Muscle layer of colon (tissue), 2 donors: ENCODE data around the gene CUEDC1.
A peak's percentile ranks its signal among the peaks of the same experiment; 100 is the strongest.

Experiments
- H3K27ac ChIP-seq: one replicate; pipeline ENCODE4 v1.7.0; 2013; ENCODE audit warnings: low read depth, mild to moderate bottlenecking, low read length, moderate library complexity
- H3K27me3 ChIP-seq, 2 donors: one replicate each; pipeline ENCODE4 v1.7.0; 2013; ENCODE audit warnings: low read length in 2 of 2, mild to moderate bottlenecking in 2 of 2; ENCODE audit not compliant: insufficient read depth in 2 of 2, control insufficient read depth in 1 of 2
- H3K36me3 ChIP-seq: one replicate; pipeline ENCODE4 v1.7.0; 2013; ENCODE audit warnings: mild to moderate bottlenecking, low read length; ENCODE audit not compliant: insufficient read depth
- H3K4me1 ChIP-seq: one replicate; pipeline ENCODE4 v1.7.0; 2013; ENCODE audit warnings: mild to moderate bottlenecking, low read length; ENCODE audit not compliant: insufficient read depth
- H3K4me3 ChIP-seq, 2 donors: one replicate each; pipeline ENCODE4 v1.7.0; 2013; ENCODE audit warnings: low read length in 2 of 2, low read depth in 1 of 2, mild to moderate bottlenecking in 1 of 2, moderate library complexity in 1 of 2
- H3K9ac ChIP-seq: one replicate; pipeline ENCODE4 v1.7.0; 2013; ENCODE audit warnings: low read length
- H3K9me3 ChIP-seq: one replicate; pipeline ENCODE4 v1.7.0; 2013; ENCODE audit warnings: mild to moderate bottlenecking, low read length
- donor health status: abdominal sarcoma.
- donor health status: Adenocarcinoma of cecum.

Gene CUEDC1

DNA sequence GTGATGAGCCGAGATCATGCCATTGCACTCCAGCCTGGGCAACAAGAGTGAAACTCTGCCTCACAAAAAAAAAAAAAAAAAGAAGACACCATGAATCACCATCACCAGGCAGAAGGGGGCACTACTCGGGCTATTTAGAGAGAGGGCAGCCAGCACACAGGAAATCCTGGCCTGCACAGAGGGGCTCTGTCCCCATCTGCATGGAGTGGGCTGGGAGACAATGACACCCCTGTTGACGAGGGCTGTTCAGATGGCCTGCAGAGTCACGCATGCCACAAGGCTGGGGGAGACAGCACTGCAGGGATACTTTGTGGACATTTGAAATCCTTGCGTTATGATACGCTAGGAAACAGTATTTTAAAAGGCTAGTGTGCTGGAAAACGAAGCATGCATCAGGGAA, 48.3 kb downstream of the CUEDC1 start:
- Histone ChIP-seq H3K9me3 (no peaks in the 10 kb centered on the region), H3K36me3 (no peaks in the 10 kb centered on the region), H3K4me1 (peaks cover 62% of the 10 kb centered on the region), H3K27ac (peak overlapping the region; percentile 27), H3K9ac (no peak overlapping the region), H3K4me3 (no peak overlapping the region), H3K27me3 (no peaks in the 10 kb centered on the region)

DNA sequence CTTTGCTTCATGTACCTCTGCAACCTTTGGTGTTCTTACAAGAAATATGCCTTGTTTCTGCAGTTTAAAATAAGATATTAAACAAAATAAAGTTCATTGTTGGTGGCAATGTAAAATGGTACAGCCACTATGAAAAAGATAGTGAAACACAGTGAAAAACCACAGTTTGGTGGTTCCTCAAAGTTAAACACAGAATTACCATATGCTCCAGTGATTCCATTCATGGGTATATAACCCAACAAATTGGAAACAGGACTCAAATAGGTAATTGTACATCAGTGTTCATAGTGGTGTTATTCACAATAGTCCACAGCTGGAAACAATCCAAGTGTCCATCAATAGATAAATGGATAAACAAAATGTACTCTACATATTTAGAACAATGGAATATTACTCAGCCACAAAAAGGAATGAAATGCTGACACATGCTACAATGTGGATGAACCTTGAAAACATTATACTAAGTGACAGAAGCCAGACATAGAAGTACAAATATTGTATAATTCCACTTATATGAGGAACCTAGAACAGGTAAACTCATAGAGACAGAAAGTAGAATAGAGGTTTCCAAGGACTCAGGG, 49.2 kb downstream of the CUEDC1 start:
- Histone ChIP-seq H3K36me3 (no peaks in the 10 kb centered on the region), H3K9ac (no peak overlapping the region), H3K4me1 (peaks cover 61% of the 10 kb centered on the region), H3K27me3 (no peaks in the 10 kb centered on the region), H3K27ac (peak overlapping the region; percentile 64), H3K4me3 (no peak overlapping the region), H3K9me3 (no peaks in the 10 kb centered on the region)

DNA sequence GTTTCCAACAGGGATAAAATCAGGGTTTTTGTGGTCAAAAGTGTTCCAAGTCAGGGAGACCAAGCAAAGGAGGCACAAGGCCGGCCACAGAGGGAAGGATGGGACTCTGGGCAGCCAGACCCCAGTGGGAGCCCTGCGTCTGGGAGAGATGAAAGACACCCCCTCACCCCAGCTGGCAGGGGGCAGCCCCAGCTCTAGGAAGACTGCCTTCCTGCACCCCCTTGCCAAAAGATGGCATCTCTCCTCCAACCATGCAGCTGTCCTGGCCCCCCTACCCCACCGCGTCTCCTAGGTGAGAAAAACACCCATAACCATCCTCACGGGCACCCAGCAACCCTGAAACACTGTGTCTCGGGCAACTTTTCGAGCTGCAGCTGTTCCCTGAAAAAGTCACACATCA, 51.3 kb downstream of the CUEDC1 start:
- no peak overlapping the region for H3K9ac ChIP-seq
- peak overlapping the region; percentile 59 for H3K27ac ChIP-seq
- H3K27me3 ChIP-seq, result no peaks in the 10 kb centered on the region
- H3K4me1 ChIP-seq, result peaks cover 70% of the 10 kb centered on the region
- H3K9me3 ChIP-seq, result no peaks in the 10 kb centered on the region
- H3K36me3 ChIP-seq, result no peaks in the 10 kb centered on the region
- peak overlapping the region in 1 of 2 donors; percentile 7 for H3K4me3 ChIP-seq

DNA sequence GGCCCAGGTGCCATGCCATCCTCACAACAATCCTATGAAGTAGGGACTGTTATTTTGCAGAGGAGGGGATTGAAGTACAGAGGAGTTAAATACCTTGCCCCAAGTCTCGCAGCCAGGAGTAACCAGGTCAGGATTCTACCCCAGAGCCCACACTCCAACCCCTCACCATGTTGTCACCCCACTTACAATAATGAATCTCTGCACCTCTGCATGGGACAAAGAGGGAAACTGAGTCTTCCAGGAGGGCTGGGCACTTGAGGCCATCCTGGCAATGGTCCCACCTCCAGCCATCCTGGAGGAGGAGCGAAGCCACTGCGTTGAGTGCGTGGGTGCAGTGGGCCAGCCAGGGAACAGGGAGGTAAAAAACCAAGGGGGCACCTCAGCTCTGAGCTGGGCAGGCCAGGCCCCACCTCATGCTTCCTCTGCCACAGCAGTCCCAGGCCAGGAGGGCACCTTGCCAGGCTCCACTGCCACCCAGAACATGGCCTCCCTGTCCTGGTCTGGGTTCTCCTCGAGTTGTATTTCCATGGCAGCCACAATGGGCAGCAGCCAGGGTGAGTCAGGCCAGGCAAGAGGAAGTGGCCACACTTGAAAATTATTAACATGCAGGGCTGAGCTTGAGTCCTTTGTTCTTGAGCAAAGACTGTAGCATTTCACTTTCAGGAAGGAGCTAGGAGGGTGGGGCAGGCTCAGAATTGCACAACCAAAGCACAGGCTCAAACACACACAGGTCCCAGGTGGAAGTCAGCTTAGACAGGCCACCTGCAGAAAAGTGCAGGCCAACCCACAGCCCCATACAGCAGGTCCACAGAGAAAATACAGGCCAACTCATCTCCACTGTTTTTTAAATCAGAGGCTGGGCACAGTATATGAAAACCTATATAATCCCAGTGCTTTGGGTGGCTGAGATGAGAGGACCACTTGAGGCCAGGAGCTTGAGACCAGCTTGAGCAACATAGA, 52.1 kb downstream of the CUEDC1 start:
- no peaks in the 10 kb centered on the region for H3K36me3 ChIP-seq
- no peak overlapping the region for H3K9ac ChIP-seq
- H3K4me1 ChIP-seq, result peaks cover 79% of the 10 kb centered on the region
- H3K27ac ChIP-seq, result peak overlapping the region; percentile 73
- no peaks in the 10 kb centered on the region for H3K27me3 ChIP-seq
- H3K9me3 ChIP-seq, result no peaks in the 10 kb centered on the region
- peak overlapping the region in 1 of 2 donors; percentile 7 for H3K4me3 ChIP-seq

DNA sequence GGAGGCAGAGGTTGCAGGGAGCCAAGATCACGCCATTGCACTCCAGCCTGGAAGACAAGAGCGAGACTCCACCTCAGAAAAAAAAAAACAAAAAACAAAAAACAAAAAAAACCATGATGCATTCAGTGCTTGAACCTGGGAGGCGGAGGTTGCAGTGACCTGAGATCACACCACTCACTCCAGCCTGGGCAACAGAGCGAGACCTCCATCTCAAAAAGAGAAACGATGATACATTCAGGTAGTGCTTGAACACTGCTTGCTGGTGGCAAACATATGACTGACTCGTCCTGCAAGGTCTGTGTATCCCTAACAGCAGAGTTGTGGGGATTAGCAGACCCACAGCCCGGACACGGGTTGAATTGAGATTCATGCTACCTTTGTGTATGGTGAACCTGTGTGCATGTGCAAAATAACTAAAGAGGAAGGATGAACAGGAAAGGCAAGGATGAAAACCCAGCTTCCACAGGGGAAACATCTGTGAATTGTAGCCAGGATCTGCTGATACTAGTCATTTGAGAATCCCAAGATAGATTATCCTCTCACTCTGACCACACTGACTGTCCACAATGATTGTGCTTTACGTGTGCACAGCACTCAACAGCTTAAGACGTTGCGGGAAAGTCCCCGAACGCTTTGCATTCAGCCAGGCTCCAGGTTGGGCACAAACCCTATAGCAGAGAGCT, 53.0 kb downstream of the CUEDC1 start:
- no peaks in the 10 kb centered on the region for H3K27me3 ChIP-seq
- H3K9me3 ChIP-seq, result no peaks in the 10 kb centered on the region
- peak overlapping the region; percentile 73 for H3K27ac ChIP-seq
- H3K4me3 ChIP-seq, result no peak overlapping the region
- no peaks in the 10 kb centered on the region for H3K36me3 ChIP-seq
- peaks cover 84% of the 10 kb centered on the region for H3K4me1 ChIP-seq
- H3K9ac ChIP-seq, result no peak overlapping the region

DNA sequence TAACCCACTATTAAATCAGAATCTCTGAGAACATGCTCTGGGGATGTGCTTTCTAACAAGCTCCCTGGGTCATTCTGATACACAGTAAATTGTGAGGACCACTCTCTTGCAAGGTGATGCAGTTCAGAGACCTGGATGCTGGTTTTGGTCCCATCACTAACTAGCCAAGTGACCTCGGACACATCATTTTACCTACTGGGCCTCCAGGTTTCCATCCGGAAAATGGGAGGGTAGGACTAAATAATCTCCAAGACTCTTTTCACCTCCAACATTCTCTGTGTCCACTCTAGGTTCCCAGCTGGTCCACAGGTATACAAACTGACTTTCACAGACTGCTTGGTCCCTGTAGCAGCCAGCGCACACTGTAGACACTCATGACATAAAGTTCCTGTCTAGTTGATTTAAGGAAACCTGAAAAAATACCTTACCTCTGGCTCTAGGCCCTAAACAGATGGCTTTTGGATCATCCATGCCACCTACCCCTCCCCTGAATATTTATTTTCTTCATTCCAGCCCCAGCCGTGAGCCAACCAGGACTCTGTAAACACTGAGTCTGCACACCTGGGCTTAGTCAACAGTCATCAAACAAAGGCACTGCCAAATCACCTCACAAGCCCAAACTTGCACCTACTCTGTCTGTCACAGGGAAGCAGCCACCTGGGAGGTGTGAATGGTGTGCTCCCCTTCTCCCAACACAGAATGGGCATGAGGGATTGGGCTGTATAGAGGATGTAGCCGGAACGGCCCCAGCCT, 54.0 kb downstream of the CUEDC1 start:
- Histone ChIP-seq H3K27ac (peak overlapping the region; percentile 43), H3K4me1 (peaks cover 83% of the 10 kb centered on the region)

DNA sequence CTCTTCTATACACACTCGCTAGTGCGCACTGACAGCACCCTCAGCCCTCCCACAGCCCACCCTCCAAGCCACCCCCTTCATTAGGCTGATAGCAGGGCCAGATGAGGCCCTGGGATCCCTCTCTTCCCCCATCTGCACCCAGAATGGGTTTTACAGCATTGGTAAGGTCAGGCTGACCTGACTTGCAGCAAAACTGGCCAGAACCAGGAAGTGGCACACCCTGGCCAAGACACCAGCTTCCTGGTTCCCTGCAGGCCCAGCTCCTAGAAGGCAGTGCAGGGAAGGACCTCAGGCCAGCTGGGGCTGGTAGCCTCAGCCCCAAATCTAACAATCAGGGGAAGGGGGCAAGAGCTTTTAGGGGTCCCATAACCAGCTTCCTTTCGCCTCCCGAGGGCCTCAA, 55.4 kb downstream of the CUEDC1 start:
- no peaks in the 10 kb centered on the region for H3K36me3 ChIP-seq
- peak overlapping the region; percentile 94 for H3K27ac ChIP-seq
- no peaks in the 10 kb centered on the region for H3K9me3 ChIP-seq
- no peak overlapping the region for H3K4me3 ChIP-seq
- H3K9ac ChIP-seq, result peak overlapping the region; percentile 39
- H3K4me1 ChIP-seq, result peaks cover 87% of the 10 kb centered on the region
- no peaks in the 10 kb centered on the region for H3K27me3 ChIP-seq

More for the DNA sequence above, 54.0 kb downstream of the CUEDC1 start:
- H3K27me3 ChIP-seq, result no peaks in the 10 kb centered on the region
- H3K9ac ChIP-seq, result no peak overlapping the region
- H3K4me3 ChIP-seq, result no peak overlapping the region
- H3K9me3 ChIP-seq, result no peaks in the 10 kb centered on the region
- no peaks in the 10 kb centered on the region for H3K36me3 ChIP-seq

DNA sequence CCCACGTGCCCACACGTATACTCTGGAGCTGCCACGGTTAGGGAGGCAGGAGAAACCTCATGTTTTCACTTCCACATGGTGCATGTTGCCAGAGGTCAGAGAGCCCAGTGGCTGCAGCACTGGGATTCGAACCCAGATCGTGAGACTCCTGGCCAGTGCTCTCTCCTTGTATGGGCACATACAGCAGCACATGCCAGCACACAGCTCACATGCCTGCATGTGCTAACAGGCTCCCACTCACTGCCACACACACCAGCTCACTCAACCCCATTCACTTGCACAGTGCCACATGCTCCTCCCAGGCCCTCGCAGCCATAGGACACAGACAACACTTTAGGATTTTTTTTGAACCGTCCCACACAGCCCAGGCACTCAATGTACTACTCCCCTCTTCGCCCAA, 55.8 kb downstream of the CUEDC1 start:
- Histone ChIP-seq H3K9ac (peak overlapping the region; percentile 39), H3K4me3 (no peak overlapping the region), H3K9me3 (no peaks in the 10 kb centered on the region), H3K4me1 (peaks cover 87% of the 10 kb centered on the region), H3K27ac (peak overlapping the region; percentile 94), H3K36me3 (no peaks in the 10 kb centered on the region), H3K27me3 (no peaks in the 10 kb centered on the region)

DNA sequence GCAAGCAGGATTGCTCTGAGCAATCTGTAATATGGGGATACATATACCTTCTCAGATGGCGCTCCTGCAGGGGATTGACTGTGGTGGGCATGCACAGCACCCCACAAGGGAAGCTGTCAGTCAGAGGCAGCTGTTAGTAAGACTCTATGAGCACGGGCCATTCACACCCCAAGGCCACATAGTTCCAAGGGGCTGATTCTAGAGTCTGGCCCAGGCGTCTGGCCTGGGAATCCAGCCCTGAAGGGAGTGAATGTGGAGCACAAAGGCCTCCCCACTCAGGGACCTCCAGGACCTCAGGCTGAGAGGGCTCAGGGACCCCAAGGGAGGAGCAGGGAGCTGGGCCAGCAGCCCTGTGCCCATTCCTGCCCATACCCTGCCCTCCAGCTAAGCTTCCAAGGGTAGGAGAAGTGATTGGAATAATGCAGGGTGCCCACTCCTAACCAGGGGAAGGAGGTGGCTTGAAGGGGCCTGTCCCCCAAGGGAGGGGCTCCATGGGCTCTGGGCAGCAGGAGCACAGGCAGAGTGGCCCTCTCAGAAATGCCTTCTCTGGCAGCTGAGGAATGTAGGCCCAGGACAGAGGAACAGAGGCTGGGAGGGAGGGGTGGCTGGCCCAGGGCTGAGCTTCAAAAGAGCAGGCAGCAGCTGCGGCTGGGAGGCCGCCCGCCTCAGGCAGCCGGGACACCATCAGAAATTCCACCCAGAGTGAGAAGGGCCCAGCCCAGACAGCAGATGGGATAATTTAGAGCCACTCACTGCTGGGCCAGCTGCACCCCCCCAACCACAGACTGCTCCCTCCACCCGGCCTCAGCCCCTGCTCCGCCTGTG, 56.5 kb downstream of the CUEDC1 start:
- H3K27ac ChIP-seq, result peak overlapping the region; percentile 94
- H3K9me3 ChIP-seq, result no peaks in the 10 kb centered on the region
- H3K9ac ChIP-seq, result peak overlapping the region; percentile 39
- peaks cover 87% of the 10 kb centered on the region for H3K4me1 ChIP-seq
- H3K27me3 ChIP-seq, result no peaks in the 10 kb centered on the region
- peak overlapping the region in 1 of 2 donors; percentile 32 for H3K4me3 ChIP-seq
- H3K36me3 ChIP-seq, result no peaks in the 10 kb centered on the region

DNA sequence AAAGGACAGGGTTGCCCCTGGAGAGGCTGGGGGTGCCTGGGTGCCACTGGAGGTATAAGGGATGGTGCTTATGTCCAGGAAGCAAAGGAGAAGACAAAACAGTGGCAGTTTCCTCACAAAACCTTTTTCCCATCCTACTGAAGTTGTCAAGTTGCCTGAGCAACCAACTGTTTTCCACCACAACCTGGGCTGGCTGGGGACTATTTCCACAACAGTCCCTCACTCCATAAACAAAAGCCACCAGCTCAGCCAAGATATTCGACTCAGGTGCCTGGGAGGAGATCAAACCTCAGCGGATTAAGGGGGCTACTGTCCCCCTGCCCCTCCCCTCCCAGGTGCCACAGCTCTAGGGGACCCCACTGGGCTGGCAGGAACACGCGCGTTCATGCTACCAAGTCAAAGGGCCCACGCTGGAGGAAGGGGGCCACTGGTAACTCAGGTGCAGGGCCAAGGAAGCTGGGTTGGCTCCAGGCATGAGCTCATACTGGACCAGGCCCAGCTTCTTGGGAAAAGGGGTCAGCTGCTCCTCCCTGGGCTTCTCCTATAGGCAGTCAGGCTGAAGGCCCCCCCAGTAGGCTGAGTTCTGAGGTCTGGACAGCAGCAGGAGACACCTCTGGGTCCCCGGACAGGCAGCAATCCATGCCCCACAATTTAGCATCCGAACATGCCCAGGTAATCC, 59.7 kb downstream of the CUEDC1 start:
- no peaks in the 10 kb centered on the region for H3K9me3 ChIP-seq
- H3K9ac ChIP-seq, result peak overlapping the region; percentile 65
- H3K4me1 ChIP-seq, result peaks cover 90% of the 10 kb centered on the region
- H3K36me3 ChIP-seq, result no peaks in the 10 kb centered on the region
- H3K4me3 ChIP-seq, result no peak overlapping the region
- H3K27me3 ChIP-seq, result no peaks in the 10 kb centered on the region
- H3K27ac ChIP-seq, result peak overlapping the region; percentile 67
